A673 (cell line): ENCODE measurements around the gene IER3.

ENCODE experiments used
- CTCF ChIP-seq: fragments of 300-800, 200-600 bp; sonication (generic); conservative IDR thresholded peaks from 2 replicates; pipeline ENCODE4 v1.5.1; 2017; ENCODE audit warnings: low read depth, mild to moderate bottlenecking, antibody characterized with exemption, low read length, moderate library complexity, mixed read lengths
- EZH2 ChIP-seq: fragments of 200-600 bp; sonication (generic); IDR thresholded peaks from 2 replicates; pipeline ENCODE4 v1.6.1; 2017; ENCODE audit warnings: borderline replicate concordance, low read depth, mild to moderate bottlenecking, mixed read lengths, antibody characterized with exemption, low read length; ENCODE audit not compliant: poor library complexity, severe bottlenecking

- TF ChIP-seq CTCF (no peak), EZH2 (no peak)
Observed at GRCh38 chr6:30696432-30696831, 47.9 kb downstream of the IER3 start.
